ENCODE measurements around the gene PHF21A. TPM values are rescaled to one million over a fixed set of nuclear protein-coding genes. Genes with fewer than 3 reads are reported as not detected.

PHF21A gene
- total RNA-seq, 1 donor from 2014 or later, result 66.8 TPM

DNA sequence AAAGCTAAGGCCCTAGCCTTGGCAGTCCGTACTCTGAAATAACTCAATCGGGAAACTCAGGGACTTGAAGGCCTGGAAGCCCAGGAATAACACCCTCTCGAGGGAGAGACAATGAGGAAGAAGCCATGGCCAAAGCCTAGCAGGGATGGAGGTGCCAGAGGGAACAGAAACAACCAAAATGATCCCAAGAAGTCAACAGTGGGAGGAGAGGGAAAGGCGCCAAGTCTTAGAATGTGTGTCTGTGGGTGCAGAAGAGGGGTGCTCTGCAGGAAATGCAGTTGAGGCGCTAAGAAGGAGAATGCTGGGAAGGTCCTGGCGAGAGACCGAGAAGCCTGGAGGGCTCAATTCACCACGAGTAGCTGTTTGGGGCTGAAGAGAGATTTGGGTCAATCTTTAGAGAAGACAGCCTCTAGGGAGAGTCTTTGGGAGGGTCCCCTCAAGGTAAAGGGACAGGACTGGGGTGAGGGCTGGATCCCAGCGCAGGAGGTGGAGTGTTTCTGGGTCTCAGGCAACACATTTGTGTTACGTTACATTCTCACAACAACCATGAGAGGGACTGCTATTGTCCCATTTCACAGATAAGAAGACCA lies 236.6 kb downstream of the PHF21A start:
- no peak for TF ChIP-seq POLR2AphosphoS5 (IDR thresholded peaks at IDR 0.05; ENCODE audit: insufficient read depth in 1 of 2, low read depth in 1 of 2)
- no peak for TF ChIP-seq POLR2A (IDR thresholded peaks at IDR 0.05)
- TF ChIP-seq, protein P1, sequence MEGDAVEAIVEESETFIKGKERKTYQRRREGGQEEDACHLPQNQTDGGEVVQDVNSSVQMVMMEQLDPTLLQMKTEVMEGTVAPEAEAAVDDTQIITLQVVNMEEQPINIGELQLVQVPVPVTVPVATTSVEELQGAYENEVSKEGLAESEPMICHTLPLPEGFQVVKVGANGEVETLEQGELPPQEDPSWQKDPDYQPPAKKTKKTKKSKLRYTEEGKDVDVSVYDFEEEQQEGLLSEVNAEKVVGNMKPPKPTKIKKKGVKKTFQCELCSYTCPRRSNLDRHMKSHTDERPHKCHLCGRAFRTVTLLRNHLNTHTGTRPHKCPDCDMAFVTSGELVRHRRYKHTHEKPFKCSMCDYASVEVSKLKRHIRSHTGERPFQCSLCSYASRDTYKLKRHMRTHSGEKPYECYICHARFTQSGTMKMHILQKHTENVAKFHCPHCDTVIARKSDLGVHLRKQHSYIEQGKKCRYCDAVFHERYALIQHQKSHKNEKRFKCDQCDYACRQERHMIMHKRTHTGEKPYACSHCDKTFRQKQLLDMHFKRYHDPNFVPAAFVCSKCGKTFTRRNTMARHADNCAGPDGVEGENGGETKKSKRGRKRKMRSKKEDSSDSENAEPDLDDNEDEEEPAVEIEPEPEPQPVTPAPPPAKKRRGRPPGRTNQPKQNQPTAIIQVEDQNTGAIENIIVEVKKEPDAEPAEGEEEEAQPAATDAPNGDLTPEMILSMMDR (IDR thresholded peaks at IDR 0.05), result no peak

More for the DNA sequence above, 236.6 kb downstream of the PHF21A start:
- H3K27ac ChIP-seq, result no peak overlapping the region
- no peaks in the 10 kb centered on the region for H3K9me3 ChIP-seq
- peaks cover 0 to 22% of the 10 kb centered on the region in 2 donors for H3K36me3 ChIP-seq
- no peak for DNase-seq (ENCODE audit: extremely low spot score in 2 of 2)
- H3K4me1 ChIP-seq, result peaks cover 8% of the 10 kb centered on the region
- H3K4me3 ChIP-seq, result no peak overlapping the region
- H3K27me3 ChIP-seq, result no peaks in the 10 kb centered on the region
- intact Hi-C loops (cut with DNase I), result no loop called here

Other genes starting within 250 kb of the PHF21A start
- 7.1 TPM for gene MAPK8IP1, start 235.8 kb downstream of the PHF21A start, total RNA-seq
- not detected for gene FREY1, start 214.2 kb downstream of the PHF21A start, total RNA-seq
- 35.8 TPM for gene PEX16, start 203.6 kb downstream of the PHF21A start, total RNA-seq
- gene LARGE2, start 198.8 kb downstream of the PHF21A start, total RNA-seq, result 6.6 TPM
- gene CREB3L1, start 156.2 kb upstream of the PHF21A start, total RNA-seq, result 11.8 TPM
- 78.8 TPM for gene DGKZ, start 226.0 kb upstream of the PHF21A start, total RNA-seq